Liver (tissue), 9 donors: ENCODE results near the gene STX7. TPM values are rescaled to one million over a fixed set of nuclear protein-coding genes. Genes with fewer than 3 reads are reported as not detected.

Experiments
- DNase-seq: peaks from one replicate; pipeline ENCODE4 v3.0.0-alpha.2; 2017; ENCODE audit warnings: low spot score
- H3K27ac ChIP-seq, 2 donors: one replicate each; pipeline ENCODE4 v1.7.0; 2013; ENCODE audit warnings: inconsistent platforms in 2 of 2, low read length in 2 of 2, control low read depth in 1 of 2, low read depth in 1 of 2, mild to moderate bottlenecking in 1 of 2
- H3K27me3 ChIP-seq, 4 donors: one replicate each; pipeline versions ENCODE4 v1.6.1 to v1.7.0; 2013; ENCODE audit warnings: low read length in 3 of 4, inconsistent platforms in 1 of 4, mild to moderate bottlenecking in 1 of 4, moderate library complexity in 1 of 4; ENCODE audit not compliant: control insufficient read depth in 4 of 4, insufficient read depth in 4 of 4
- H3K36me3 ChIP-seq, 4 donors: one replicate each; pipeline versions ENCODE4 v1.6.1 to v1.7.0; 2013; ENCODE audit warnings: low read length in 3 of 4, mild to moderate bottlenecking in 3 of 4, low read depth in 1 of 4, moderate library complexity in 1 of 4; ENCODE audit not compliant: control insufficient read depth in 4 of 4, insufficient read depth in 3 of 4
- H3K4me1 ChIP-seq, 4 donors: one replicate each; pipeline versions ENCODE4 v1.6.1 to v1.7.0; 2013; ENCODE audit warnings: low read length in 3 of 4, mild to moderate bottlenecking in 3 of 4, moderate library complexity in 1 of 4; ENCODE audit not compliant: control insufficient read depth in 4 of 4, insufficient read depth in 4 of 4
- H3K4me3 ChIP-seq, 3 donors: one replicate each; pipeline versions ENCODE4 v1.6.1 to v1.7.0; 2013; ENCODE audit warnings: low read length in 3 of 3, control low read depth in 1 of 3, low read depth in 1 of 3, mild to moderate bottlenecking in 1 of 3
- H3K9ac ChIP-seq, 2 donors: one replicate each; pipeline ENCODE4 v1.7.0; 2013; ENCODE audit warnings: low read length in 2 of 2, mild to moderate bottlenecking in 2 of 2, moderate library complexity in 2 of 2, control low read depth in 1 of 2, low read depth in 1 of 2
- H3K9me3 ChIP-seq, 4 donors: one replicate each; pipeline versions ENCODE4 v1.6.1 to v1.7.0; 2013; ENCODE audit warnings: low read length in 3 of 4; ENCODE audit not compliant: control insufficient read depth in 4 of 4
- EGR1 ChIP-seq, 2 donors: IDR thresholded peaks; 2 replicates each; pipeline ENCODE4 v1.6.1; 2016 to 2018; ENCODE audit warnings: antibody characterized with exemption in 2 of 2, low read depth in 2 of 2
- FOXA1 ChIP-seq: IDR thresholded peaks from 2 replicates; pipeline ENCODE4 v1.6.1; 2016; ENCODE audit warnings: antibody characterized with exemption
- FOXA2 ChIP-seq: IDR thresholded peaks from 2 replicates; pipeline ENCODE4 v1.6.1; 2016; ENCODE audit warnings: antibody characterized with exemption
- GABPA ChIP-seq, 2 donors: IDR thresholded peaks in 1 of 2; conservative IDR thresholded peaks in 1 of 2; 2 replicates each; pipeline ENCODE4 v1.6.1; 2016; ENCODE audit warnings: antibody characterized with exemption in 2 of 2, mild to moderate bottlenecking in 1 of 2, moderate library complexity in 1 of 2
- HNF4A ChIP-seq, 2 donors: conservative IDR thresholded peaks; 2 replicates each; pipeline ENCODE4 v1.6.1; 2016; ENCODE audit warnings: antibody characterized with exemption in 2 of 2, mild to moderate bottlenecking in 2 of 2
- HNF4G ChIP-seq: IDR thresholded peaks from 2 replicates; pipeline ENCODE4 v1.6.1; 2016; ENCODE audit warnings: antibody characterized with exemption
- JUND ChIP-seq, 2 donors: IDR thresholded peaks; 2 replicates each; pipeline ENCODE4 v1.6.1; 2016; ENCODE audit warnings: antibody characterized with exemption in 2 of 2
- NR2F2 ChIP-seq: IDR thresholded peaks from 2 replicates; pipeline ENCODE4 v1.6.1; 2016; ENCODE audit warnings: antibody characterized with exemption
- RAD21 ChIP-seq, 2 donors: IDR thresholded peaks; 2 replicates each; pipeline ENCODE4 v1.6.1; 2016; ENCODE audit warnings: antibody characterized with exemption in 2 of 2, mild to moderate bottlenecking in 2 of 2
- RXRA ChIP-seq, 2 donors: IDR thresholded peaks; 2 replicates each; pipeline ENCODE4 v1.6.1; 2017 to 2018; ENCODE audit warnings: antibody characterized with exemption in 2 of 2, mild to moderate bottlenecking in 1 of 2
- SP1 ChIP-seq: IDR thresholded peaks from 2 replicates; pipeline ENCODE4 v1.6.1; 2018; ENCODE audit warnings: antibody characterized with exemption, mild to moderate bottlenecking
- TAF1 ChIP-seq: conservative IDR thresholded peaks from 2 replicates; pipeline ENCODE4 v1.6.1; 2016; ENCODE audit warnings: antibody characterized with exemption, mild to moderate bottlenecking
- YY1 ChIP-seq: IDR thresholded peaks from 2 replicates; pipeline ENCODE4 v1.6.1; 2016; ENCODE audit warnings: antibody characterized with exemption, mild to moderate bottlenecking
- WGBS: extraction: QIAGEN DNeasy Blood & Tissue Kit; methylation state at CpG from one replicate; pipeline ENCODE4 v1.1.7; 2013; 5-methylcytosine and 5-hydroxymethylcytosine counted together
- polyA plus RNA-seq, 2 donors: library from polyadenylated mRNA; stranded (reverse) in 1 of 2; unstranded in 1 of 2; fragments of 200-250 nt in 1 of 2; fragments of >200 nt in 1 of 2; fragmentation: Nextera tagmentation in 1 of 2; extraction: Ambion mirVana in 1 of 2; gene quantifications; one replicate each; pipeline versions ENCODE4 v1.2.1 to v1.2.3, GENCODE V29; 2013 to 2015
- total RNA-seq, 2 donors: library from RNA; depleted of rRNA; stranded (reverse); fragments of >200 nt; gene quantifications; one replicate each; pipeline ENCODE4 v1.2.3, GENCODE V29; 2014
- TF ChIP-seq, protein P1 (sequence below): IDR thresholded peaks from 2 replicates; pipeline ENCODE4 v1.6.1; 2016; ENCODE audit warnings: antibody characterized with exemption, mild to moderate bottlenecking
- TF ChIP-seq, protein P2 (sequence below): IDR thresholded peaks from 2 replicates; pipeline ENCODE4 v1.6.1; 2016; ENCODE audit warnings: antibody characterized with exemption
- TF ChIP-seq, protein P3 (sequence below): IDR thresholded peaks from 2 replicates; pipeline ENCODE4 v1.6.1; 2016; ENCODE audit warnings: antibody characterized with exemption
- TF ChIP-seq, protein P4 (sequence below): fragments of 150-350 bp; IDR thresholded peaks from 2 replicates; pipeline ENCODE4 v1.5.1; 2017; ENCODE audit warnings: improper control_type of control experiment, low read depth, low read length; ENCODE audit not compliant: missing input control
- TF ChIP-seq, protein P5 (sequence below): IDR thresholded peaks from 2 replicates; pipeline ENCODE4 v1.6.1; 2016; ENCODE audit warnings: antibody characterized with exemption
- donor health status: healthy.
- donor health status: healthy.
- donor health status: healthy.
- donor health status: healthy.
- donor health status: healthy.

STX7 gene
- total and polyA plus RNA-seq, 4 donors, result 7.5 to 20.0 (median 14.3) TPM

DNA sequence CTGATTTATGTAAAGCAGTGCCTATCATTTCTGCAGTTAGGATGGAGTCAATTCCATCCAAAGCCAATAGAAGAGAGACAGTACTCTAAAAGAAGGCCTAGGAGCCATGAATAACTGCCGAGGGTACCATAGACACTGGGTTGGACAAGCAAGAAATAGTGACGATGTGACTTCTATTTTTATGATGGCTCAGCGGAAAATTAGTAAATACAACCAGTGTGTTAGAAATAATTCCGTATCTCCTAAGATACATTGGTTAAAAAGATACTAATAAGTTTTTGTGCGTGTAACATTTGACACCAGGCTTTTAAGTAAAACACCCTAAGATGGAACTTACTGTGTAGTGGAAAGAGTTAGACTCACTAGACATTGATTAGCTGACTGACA is 66.1 kb downstream of the STX7 start:
- no peak for TF ChIP-seq HNF4G
- TF ChIP-seq TAF1, result no peak
- TF ChIP-seq YY1, result no peak
- no peak for TF ChIP-seq HNF4A (conservative IDR thresholded peaks at IDR 0.05)
- TF ChIP-seq, protein P1, sequence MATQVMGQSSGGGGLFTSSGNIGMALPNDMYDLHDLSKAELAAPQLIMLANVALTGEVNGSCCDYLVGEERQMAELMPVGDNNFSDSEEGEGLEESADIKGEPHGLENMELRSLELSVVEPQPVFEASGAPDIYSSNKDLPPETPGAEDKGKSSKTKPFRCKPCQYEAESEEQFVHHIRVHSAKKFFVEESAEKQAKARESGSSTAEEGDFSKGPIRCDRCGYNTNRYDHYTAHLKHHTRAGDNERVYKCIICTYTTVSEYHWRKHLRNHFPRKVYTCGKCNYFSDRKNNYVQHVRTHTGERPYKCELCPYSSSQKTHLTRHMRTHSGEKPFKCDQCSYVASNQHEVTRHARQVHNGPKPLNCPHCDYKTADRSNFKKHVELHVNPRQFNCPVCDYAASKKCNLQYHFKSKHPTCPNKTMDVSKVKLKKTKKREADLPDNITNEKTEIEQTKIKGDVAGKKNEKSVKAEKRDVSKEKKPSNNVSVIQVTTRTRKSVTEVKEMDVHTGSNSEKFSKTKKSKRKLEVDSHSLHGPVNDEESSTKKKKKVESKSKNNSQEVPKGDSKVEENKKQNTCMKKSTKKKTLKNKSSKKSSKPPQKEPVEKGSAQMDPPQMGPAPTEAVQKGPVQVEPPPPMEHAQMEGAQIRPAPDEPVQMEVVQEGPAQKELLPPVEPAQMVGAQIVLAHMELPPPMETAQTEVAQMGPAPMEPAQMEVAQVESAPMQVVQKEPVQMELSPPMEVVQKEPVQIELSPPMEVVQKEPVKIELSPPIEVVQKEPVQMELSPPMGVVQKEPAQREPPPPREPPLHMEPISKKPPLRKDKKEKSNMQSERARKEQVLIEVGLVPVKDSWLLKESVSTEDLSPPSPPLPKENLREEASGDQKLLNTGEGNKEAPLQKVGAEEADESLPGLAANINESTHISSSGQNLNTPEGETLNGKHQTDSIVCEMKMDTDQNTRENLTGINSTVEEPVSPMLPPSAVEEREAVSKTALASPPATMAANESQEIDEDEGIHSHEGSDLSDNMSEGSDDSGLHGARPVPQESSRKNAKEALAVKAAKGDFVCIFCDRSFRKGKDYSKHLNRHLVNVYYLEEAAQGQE, result no peak
- TF ChIP-seq, protein P2, sequence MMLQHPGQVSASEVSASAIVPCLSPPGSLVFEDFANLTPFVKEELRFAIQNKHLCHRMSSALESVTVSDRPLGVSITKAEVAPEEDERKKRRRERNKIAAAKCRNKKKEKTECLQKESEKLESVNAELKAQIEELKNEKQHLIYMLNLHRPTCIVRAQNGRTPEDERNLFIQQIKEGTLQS, result no peak
- TF ChIP-seq RAD21 (IDR thresholded peaks at IDR 0.05), result no peak
- TF ChIP-seq NR2F2, result no peak
- Histone ChIP-seq H3K4me1 (no peaks in the 10 kb centered on the region), H3K27ac (no peak overlapping the region), H3K36me3 (peaks cover 0 to 1% (median 0%) of the 10 kb centered on the region in 4 donors), H3K9me3 (peaks cover 0 to 3% (median under 1%) of the 10 kb centered on the region in 4 donors), H3K27me3 (no peaks in the 10 kb centered on the region), H3K4me3 (no peak overlapping the region), H3K9ac (no peak overlapping the region)
- no peak for DNase-seq
- 96% methylated on average over 5 of the region's 5 CpGs for WGBS

DNA sequence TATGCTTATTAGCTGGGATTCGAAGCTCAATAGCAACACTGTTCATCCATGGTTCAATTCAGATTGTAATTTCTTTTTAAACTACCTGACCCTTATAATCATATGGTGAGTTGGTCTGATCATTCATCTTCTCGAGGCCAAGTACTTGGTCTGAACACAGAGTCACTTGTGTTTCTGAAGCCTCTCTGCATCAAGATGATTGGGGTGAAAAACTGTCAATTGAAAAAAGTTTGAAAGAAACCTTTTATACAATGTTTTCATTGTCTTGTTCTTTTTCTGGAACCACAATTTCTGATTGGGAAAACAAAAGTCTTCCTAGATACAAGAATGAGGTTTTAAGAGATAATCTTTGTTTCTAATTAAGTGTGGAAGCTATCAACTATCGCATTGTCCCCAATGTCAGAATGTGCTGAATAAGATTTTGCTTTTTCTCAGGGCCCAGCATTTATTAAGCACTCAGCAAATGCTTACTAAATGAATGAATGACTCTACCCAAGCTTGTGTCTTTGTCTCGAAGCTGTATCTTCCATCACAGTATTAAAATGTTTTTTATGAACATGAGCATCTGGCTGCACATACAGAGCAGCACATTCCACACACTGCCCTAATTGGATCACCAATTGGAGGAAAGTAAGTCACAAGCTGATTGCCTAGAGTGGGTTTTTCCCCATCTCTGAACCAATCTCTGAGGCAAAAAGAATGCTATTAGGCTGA is 66.6 kb downstream of the STX7 start:
- Histone ChIP-seq H3K27ac (no peak overlapping the region), H3K9me3 (peaks cover 0 to 5% (median 2%) of the 10 kb centered on the region in 4 donors), H3K36me3 (peaks cover 0 to 1% (median 0%) of the 10 kb centered on the region in 4 donors), H3K4me1 (no peaks in the 10 kb centered on the region), H3K4me3 (no peak overlapping the region), H3K27me3 (no peaks in the 10 kb centered on the region), H3K9ac (no peak overlapping the region)
- TF ChIP-seq, protein P3, sequence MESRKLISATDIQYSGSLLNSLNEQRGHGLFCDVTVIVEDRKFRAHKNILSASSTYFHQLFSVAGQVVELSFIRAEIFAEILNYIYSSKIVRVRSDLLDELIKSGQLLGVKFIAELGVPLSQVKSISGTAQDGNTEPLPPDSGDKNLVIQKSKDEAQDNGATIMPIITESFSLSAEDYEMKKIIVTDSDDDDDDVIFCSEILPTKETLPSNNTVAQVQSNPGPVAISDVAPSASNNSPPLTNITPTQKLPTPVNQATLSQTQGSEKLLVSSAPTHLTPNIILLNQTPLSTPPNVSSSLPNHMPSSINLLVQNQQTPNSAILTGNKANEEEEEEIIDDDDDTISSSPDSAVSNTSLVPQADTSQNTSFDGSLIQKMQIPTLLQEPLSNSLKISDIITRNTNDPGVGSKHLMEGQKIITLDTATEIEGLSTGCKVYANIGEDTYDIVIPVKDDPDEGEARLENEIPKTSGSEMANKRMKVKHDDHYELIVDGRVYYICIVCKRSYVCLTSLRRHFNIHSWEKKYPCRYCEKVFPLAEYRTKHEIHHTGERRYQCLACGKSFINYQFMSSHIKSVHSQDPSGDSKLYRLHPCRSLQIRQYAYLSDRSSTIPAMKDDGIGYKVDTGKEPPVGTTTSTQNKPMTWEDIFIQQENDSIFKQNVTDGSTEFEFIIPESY, result no peak
- no peak for TF ChIP-seq NR2F2
- TF ChIP-seq, protein P4, sequence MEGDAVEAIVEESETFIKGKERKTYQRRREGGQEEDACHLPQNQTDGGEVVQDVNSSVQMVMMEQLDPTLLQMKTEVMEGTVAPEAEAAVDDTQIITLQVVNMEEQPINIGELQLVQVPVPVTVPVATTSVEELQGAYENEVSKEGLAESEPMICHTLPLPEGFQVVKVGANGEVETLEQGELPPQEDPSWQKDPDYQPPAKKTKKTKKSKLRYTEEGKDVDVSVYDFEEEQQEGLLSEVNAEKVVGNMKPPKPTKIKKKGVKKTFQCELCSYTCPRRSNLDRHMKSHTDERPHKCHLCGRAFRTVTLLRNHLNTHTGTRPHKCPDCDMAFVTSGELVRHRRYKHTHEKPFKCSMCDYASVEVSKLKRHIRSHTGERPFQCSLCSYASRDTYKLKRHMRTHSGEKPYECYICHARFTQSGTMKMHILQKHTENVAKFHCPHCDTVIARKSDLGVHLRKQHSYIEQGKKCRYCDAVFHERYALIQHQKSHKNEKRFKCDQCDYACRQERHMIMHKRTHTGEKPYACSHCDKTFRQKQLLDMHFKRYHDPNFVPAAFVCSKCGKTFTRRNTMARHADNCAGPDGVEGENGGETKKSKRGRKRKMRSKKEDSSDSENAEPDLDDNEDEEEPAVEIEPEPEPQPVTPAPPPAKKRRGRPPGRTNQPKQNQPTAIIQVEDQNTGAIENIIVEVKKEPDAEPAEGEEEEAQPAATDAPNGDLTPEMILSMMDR, result no peak
- TF ChIP-seq, protein P5, sequence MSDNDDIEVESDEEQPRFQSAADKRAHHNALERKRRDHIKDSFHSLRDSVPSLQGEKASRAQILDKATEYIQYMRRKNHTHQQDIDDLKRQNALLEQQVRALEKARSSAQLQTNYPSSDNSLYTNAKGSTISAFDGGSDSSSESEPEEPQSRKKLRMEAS, result no peak
- no peak for TF ChIP-seq RAD21 (IDR thresholded peaks at IDR 0.05)
- no peak for TF ChIP-seq RXRA (IDR thresholded peaks at IDR 0.05)
- TF ChIP-seq GABPA (IDR thresholded peaks at IDR 0.05 in 1 of 2, conservative IDR thresholded peaks at IDR 0.05 in 1 of 2), result no peak
- no peak for TF ChIP-seq TAF1
- TF ChIP-seq HNF4G, result no peak
- no peak for TF ChIP-seq FOXA1
- TF ChIP-seq, protein P1, result no peak
- no peak for TF ChIP-seq JUND (IDR thresholded peaks at IDR 0.05)
- TF ChIP-seq, protein P2, result no peak
- TF ChIP-seq FOXA2, result no peak
- no peak for TF ChIP-seq EGR1 (IDR thresholded peaks at IDR 0.05; ENCODE audit: low read depth in 2 of 2)
- TF ChIP-seq SP1, result no peak
- TF ChIP-seq YY1, result no peak
- TF ChIP-seq HNF4A (conservative IDR thresholded peaks at IDR 0.05), result no peak
- no peak for DNase-seq
- WGBS, result 94% methylated on average over 4 of the region's 4 CpGs
